ENCODE results near the gene IKBIP. TPM values are rescaled to one million over a fixed set of nuclear protein-coding genes. Genes with fewer than 3 reads are reported as not detected.

The IKBIP gene
- total RNA-seq, 4 donors from 2014 or later = 13.1 to 22.5 (median 18.0) TPM

DNA sequence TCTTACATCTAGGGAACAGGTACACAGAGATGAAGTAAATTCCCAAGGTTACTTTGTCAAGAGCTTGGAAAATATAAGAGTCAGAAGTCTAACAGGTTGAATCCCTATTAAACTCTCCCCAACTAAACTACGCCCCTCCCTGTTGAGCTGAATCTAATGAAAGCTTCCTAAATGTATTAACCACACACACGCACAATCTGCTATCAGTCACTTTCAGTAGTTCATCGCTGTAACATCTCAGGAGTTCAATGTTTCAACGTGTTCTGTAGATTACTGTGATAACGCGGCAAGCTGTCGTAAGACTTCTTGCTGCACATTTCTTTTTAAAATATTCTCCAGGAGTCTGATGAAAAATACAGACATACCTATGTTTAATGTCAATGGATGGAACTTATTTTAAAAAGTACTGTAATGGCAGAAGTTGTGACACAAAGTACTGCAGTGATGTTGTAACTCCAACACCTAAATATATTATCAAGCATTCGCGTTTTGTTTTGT lies 51.7 kb downstream of the IKBIP start:
- no peak for ATAC-seq (ENCODE audit: low FRiP score)
- DNase-seq (ENCODE audit: low spot score) = no peak
- TF ChIP-seq, protein P1, sequence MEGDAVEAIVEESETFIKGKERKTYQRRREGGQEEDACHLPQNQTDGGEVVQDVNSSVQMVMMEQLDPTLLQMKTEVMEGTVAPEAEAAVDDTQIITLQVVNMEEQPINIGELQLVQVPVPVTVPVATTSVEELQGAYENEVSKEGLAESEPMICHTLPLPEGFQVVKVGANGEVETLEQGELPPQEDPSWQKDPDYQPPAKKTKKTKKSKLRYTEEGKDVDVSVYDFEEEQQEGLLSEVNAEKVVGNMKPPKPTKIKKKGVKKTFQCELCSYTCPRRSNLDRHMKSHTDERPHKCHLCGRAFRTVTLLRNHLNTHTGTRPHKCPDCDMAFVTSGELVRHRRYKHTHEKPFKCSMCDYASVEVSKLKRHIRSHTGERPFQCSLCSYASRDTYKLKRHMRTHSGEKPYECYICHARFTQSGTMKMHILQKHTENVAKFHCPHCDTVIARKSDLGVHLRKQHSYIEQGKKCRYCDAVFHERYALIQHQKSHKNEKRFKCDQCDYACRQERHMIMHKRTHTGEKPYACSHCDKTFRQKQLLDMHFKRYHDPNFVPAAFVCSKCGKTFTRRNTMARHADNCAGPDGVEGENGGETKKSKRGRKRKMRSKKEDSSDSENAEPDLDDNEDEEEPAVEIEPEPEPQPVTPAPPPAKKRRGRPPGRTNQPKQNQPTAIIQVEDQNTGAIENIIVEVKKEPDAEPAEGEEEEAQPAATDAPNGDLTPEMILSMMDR (IDR thresholded peaks at IDR 0.05) = no peak

DNA sequence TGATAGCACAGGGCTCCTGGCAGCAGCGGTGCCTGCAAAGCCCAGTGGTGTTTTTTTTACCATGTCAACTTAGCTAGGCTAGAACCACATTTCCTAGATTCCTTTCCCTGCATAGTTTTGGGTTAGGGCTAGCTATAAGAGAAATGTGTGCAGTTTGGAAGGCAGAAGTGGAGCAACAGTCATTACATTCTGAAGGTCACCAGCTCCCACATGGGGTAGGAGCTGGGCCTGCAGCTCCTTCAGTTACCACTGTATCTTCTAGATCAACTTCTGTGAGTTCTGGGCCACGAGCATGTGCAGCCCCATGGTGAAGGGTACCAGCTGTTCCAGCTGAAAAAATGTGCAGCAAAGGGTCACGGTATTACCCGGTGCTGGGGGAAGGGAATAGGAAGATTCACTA lies 53.4 kb downstream of the IKBIP start:
- TF ChIP-seq, protein P1 (IDR thresholded peaks at IDR 0.05) = no peak
- DNase-seq (ENCODE audit: low spot score) (no peak), ATAC-seq (ENCODE audit: low FRiP score) (no peak)

DNA sequence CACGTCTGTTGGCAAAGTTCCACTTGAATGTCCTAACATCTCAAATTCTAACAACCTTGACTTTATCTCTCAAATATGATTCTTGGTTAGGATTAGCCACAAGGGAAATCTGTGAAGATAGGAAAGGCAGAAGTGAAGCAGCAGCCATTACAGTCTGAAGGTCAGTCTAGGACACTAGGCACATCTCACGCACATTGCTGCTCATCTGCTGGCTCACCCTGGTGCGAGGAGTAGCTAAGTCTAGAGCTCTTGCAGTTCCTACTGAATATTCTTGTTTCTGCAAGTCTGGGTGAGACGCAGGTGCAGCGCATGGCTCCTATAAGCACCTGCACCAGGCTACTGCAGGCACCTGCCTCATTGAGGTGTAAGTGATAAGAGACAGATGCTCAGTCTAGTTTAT lies 57.5 kb downstream of the IKBIP start:
- TF ChIP-seq, protein P1 (IDR thresholded peaks at IDR 0.05) = no peak
- ATAC-seq (ENCODE audit: low FRiP score) (no peak), DNase-seq (ENCODE audit: low spot score) (no peak)

DNA sequence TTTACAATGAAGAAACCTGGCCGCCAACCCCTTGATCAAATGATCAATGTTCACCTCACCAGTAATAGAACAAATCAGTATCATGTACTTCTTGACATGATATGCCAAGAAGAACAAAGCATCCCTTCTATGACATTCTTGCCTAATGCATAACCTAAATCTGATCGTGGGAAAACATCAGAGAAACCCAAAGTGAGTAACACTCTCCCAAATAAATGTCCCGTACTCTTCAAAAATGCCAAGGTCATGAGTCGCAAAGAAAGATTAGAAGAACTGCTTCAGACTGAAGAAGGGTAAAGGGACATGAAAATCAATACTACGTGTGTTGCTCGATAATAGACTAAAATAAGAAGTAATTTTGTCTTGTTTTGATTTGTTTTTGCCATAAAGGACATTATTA lies 62.5 kb downstream of the IKBIP start:
- no peak for ATAC-seq (ENCODE audit: low FRiP score)
- DNase-seq (ENCODE audit: low spot score) = no peak
- TF ChIP-seq, protein P1 (IDR thresholded peaks at IDR 0.05) = no peak

DNA sequence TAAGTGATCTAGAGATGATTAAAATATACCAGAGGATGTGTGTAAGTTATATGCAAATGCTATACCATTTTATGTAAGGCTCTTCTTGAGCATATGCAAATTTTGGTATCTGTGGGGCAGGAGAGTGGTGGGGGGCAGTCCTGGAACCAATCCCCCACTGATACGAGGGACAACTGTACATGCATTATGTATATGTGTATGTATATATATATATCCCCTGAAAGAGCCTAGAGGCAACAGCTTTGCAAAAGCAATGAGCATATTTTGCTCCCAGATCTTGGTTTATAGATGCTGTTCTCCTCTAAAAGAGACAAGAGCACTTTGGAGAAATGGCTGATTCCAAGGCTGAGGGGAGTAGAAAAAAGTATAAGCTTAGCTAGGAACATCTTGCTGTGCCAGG lies 63.5 kb downstream of the IKBIP start:
- DNase-seq (ENCODE audit: low spot score) (no peak), ATAC-seq (ENCODE audit: low FRiP score) (no peak)
- TF ChIP-seq, protein P1 (IDR thresholded peaks at IDR 0.05) = no peak

DNA sequence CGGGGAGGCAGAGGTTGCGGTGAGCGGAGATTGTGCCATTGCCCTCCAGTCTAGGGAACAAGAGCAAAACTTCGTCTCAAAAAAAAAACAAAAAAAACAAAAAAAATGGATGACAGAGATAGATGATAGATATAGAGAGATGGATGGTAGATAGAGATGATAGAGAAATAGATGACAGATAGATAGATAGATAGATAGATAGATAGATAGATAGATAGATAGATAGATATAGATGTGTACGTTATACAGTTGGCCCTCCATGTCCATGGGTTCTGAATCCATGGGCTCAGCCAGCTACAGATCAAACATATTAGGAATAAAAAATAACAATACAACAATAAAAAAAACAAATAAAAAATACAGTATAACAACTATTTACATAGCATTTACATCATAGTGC lies 63.9 kb downstream of the IKBIP start:
- DNase-seq (ENCODE audit: low spot score) (no peak), ATAC-seq (ENCODE audit: low FRiP score) (no peak)
- TF ChIP-seq, protein P1 (IDR thresholded peaks at IDR 0.05) = no peak

DNA sequence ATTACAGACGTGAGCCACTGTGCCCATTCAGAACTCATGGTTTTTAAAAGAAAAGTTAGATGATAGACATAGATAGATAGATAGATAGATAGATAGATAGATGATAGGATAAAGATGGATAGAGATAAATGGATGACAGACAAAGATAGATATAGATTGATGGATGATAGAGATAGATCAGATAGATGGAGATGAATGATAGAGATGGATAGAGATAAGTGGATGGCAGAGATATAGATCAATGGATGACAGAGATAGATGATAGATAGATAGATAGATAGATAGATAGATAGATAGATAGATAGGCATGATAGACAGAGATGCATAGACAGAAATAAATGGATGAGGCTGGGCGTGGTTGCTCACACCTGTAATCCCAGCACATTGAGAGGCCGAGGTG lies 64.8 kb downstream of the IKBIP start:
- TF ChIP-seq, protein P1 (IDR thresholded peaks at IDR 0.05) = no peak
- ATAC-seq (ENCODE audit: low FRiP score) (no peak), DNase-seq (ENCODE audit: low spot score) (no peak)

Measured in omental fat pad (tissue), 4 donors.